ENCODE measurements around the gene NCR1. TPM values are rescaled to one million over a fixed set of nuclear protein-coding genes. Genes with fewer than 3 reads are reported as not detected.
"Not testable (repeated sequence)": the region's sequence is repeated elsewhere in the genome, so short reads cannot be mapped to it uniquely, and the experiment has no call there.

Gene NCR1, protein sequence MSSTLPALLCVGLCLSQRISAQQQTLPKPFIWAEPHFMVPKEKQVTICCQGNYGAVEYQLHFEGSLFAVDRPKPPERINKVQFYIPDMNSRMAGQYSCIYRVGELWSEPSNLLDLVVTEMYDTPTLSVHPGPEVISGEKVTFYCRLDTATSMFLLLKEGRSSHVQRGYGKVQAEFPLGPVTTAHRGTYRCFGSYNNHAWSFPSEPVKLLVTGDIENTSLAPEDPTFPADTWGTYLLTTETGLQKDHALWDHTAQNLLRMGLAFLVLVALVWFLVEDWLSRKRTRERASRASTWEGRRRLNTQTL
- total RNA-seq (not detected in 2 replicates), polyA plus RNA-seq (0.40 and 2.4 TPM in 2 replicates), polyA minus RNA-seq (0.86 and 3.0 TPM in 2 replicates)
- 0.09 TPM for total RNA-seq (2013)

DNA sequence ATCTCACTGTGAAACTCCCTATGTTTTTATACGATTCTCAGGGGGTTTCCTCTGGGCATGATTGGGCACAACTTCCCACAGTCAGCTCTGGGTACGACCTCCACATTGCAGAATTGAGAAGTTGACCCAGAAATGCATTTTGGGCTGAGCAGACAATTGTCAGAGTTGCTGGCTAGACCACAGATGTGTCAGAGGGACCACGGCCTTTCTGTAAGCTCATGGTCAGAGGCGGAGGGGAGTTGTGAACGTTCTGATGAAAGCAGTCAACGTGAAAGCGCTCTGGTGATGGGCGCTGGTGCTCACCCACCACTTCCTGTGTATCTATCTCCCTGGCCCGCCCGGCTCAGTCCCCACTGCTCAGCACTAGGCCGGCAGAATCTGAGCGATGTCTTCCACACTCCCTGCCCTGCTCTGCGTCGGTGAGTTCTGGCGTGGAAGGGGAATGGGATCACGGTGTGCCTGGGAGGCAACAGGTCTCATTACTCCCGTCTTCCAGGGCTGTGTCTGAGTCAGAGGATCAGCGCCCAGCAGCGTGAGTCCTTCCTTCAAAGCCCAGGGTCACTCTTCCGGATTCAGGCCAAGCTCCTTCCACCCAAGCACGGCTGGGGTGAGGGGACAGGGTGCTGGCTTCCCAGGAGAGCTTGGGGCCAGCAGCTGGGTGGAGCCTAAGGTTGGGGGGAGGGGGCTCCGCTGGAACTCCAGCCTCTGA, at the start of gene NCR1:
NCR1 (plus strand) TSS at position 346 of the 709 bp plus-strand sequence; CDS start at position 386, 40 bp downstream.
- no peaks in the 10 kb centered on the region for H3K9me3 Mint-ChIP-seq (ENCODE audit: insufficient read depth)
- H3K4me2 ChIP-seq (replicated peaks; ENCODE audit: low read depth, low read length, poor library complexity, severe bottlenecking), result peak within 1 kb of the TSS; percentile 38
- H4K20me1 ChIP-seq (ENCODE audit: control insufficient read depth, insufficient read depth, low read length, poor library complexity, severe bottlenecking), result no peaks in the 10 kb centered on the region
- 71% methylated on average over 18 of the region's 22 CpGs for WGBS (ENCODE audit: insufficient coverage)
- peak within 1 kb of the TSS in 1 of 5 experiments; percentile 46 for H3K4me3 ChIP-seq (ENCODE audit: control extremely low read depth in 1 of 5, extremely low read depth in 1 of 5, insufficient read depth in 1 of 5, low read depth in 2 of 5, low read length in 4 of 5)
- peaks cover 13% of the 10 kb centered on the region for H3K27me3 Mint-ChIP-seq
- H3K4me3 Mint-ChIP-seq, result no peak within 1 kb of the TSS
- H3K4me1 Mint-ChIP-seq, result no peaks in the 10 kb centered on the region
- no peak for ATAC-seq (ENCODE audit: low read depth)
- no peak within 1 kb of the TSS for H3K27ac Mint-ChIP-seq
- H3K9me3 ChIP-seq (ENCODE audit: control extremely low read depth in 1 of 3, control insufficient read depth in 2 of 3, insufficient read depth in 1 of 3, low read length in 2 of 3), result peaks cover 0 to 11% (median 0%) of the 10 kb centered on the region in 3 donors
- H3K36me3 ChIP-seq (replicated peaks in 1 of 2; ENCODE audit: control extremely low read depth in 1 of 2, control insufficient read depth in 1 of 2, extremely low read depth in 1 of 2, insufficient read depth in 2 of 2, low read length in 1 of 2), result no peaks in the 10 kb centered on the region
- H3K9ac ChIP-seq (ENCODE audit: low read length), result no peak within 1 kb of the TSS
- intact Hi-C loops (cut with micrococcal nuclease), result no loop called here
- DNase-seq, result no peak
- no peak within 1 kb of the TSS for H2AFZ ChIP-seq (ENCODE audit: insufficient read depth, low read depth, low read length, poor library complexity, severe bottlenecking)
- H3K27ac ChIP-seq (ENCODE audit: low read length in 2 of 2), result no peak within 1 kb of the TSS
- H3K4me1 ChIP-seq (ENCODE audit: control insufficient read depth in 2 of 2, insufficient read depth in 2 of 2, low read length in 2 of 2), result no peaks in the 10 kb centered on the region
- H3K79me2 ChIP-seq (ENCODE audit: control insufficient read depth, insufficient read depth, low read length), result no peaks in the 10 kb centered on the region
- peaks cover 0 to 7% (median 0%) of the 10 kb centered on the region in 4 experiments for H3K27me3 ChIP-seq (replicated peaks in 1 of 4; ENCODE audit: control extremely low read depth in 1 of 4, control insufficient read depth in 3 of 4, insufficient read depth in 4 of 4, low read length in 3 of 4)
- POLR2A ChIA-PET, result no interaction called here
- CTCF ChIA-PET, result no interaction called here
- TF ChIP-seq, protein P1, sequence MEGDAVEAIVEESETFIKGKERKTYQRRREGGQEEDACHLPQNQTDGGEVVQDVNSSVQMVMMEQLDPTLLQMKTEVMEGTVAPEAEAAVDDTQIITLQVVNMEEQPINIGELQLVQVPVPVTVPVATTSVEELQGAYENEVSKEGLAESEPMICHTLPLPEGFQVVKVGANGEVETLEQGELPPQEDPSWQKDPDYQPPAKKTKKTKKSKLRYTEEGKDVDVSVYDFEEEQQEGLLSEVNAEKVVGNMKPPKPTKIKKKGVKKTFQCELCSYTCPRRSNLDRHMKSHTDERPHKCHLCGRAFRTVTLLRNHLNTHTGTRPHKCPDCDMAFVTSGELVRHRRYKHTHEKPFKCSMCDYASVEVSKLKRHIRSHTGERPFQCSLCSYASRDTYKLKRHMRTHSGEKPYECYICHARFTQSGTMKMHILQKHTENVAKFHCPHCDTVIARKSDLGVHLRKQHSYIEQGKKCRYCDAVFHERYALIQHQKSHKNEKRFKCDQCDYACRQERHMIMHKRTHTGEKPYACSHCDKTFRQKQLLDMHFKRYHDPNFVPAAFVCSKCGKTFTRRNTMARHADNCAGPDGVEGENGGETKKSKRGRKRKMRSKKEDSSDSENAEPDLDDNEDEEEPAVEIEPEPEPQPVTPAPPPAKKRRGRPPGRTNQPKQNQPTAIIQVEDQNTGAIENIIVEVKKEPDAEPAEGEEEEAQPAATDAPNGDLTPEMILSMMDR (IDR thresholded peaks at IDR 0.05), result no peak
- no peak for TF ChIP-seq EZH2 (IDR thresholded peaks at IDR 0.05; ENCODE audit: borderline replicate concordance, insufficient read depth, low read depth, low read length, poor library complexity, severe bottlenecking)

DNA sequence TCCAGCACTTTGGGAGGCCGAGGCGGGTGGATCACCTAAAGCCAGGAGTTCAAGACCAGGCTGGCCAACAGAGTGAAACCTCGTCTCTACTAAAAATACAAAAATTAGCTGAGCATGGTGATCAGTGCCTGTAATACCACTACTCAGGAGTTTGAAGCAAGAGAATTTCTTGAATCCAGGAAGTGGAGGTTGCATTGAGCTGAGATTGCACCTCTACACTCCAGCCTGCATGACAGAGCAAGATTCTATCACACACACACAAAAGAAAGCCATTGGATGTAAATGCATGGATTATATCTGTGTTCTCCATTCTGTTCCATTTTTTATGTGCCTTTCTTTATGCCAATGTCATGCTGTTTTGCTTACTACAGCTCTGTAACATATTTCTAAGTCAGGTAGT, 47.5 kb upstream of the NCR1 start:
- peaks cover 23% of the 10 kb centered on the region for H3K27me3 Mint-ChIP-seq
- H3K79me2 ChIP-seq (ENCODE audit: control insufficient read depth, insufficient read depth, low read length); H3K27ac Mint-ChIP-seq; H3K4me1 Mint-ChIP-seq; H4K20me1 ChIP-seq (ENCODE audit: control insufficient read depth, insufficient read depth, low read length, poor library complexity, severe bottlenecking); H2AFZ ChIP-seq (ENCODE audit: insufficient read depth, low read depth, low read length, poor library complexity, severe bottlenecking); DNase-seq; ATAC-seq (ENCODE audit: low read depth); H3K36me3 ChIP-seq (replicated peaks in 1 of 2; ENCODE audit: control extremely low read depth in 1 of 2, control insufficient read depth in 1 of 2, extremely low read depth in 1 of 2, insufficient read depth in 2 of 2, low read length in 1 of 2); intact Hi-C loops (cut with micrococcal nuclease); CTCF ChIA-PET; H3K9me3 ChIP-seq (ENCODE audit: control extremely low read depth in 1 of 3, control insufficient read depth in 2 of 3, insufficient read depth in 1 of 3, low read length in 2 of 3); H3K4me2 ChIP-seq (replicated peaks; ENCODE audit: low read depth, low read length, poor library complexity, severe bottlenecking); H3K9ac ChIP-seq (ENCODE audit: low read length); H3K4me1 ChIP-seq (ENCODE audit: control insufficient read depth in 2 of 2, insufficient read depth in 2 of 2, low read length in 2 of 2); H3K27ac ChIP-seq (ENCODE audit: low read length in 2 of 2); H3K27me3 ChIP-seq (replicated peaks in 1 of 4; ENCODE audit: control extremely low read depth in 1 of 4, control insufficient read depth in 3 of 4, insufficient read depth in 4 of 4, low read length in 3 of 4); H3K9me3 Mint-ChIP-seq (ENCODE audit: insufficient read depth); POLR2A ChIA-PET; H3K4me3 ChIP-seq (ENCODE audit: control extremely low read depth in 1 of 5, extremely low read depth in 1 of 5, insufficient read depth in 1 of 5, low read depth in 2 of 5, low read length in 4 of 5); H3K4me3 Mint-ChIP-seq: not testable (repeated sequence)
- WGBS (ENCODE audit: insufficient coverage), result no CpG with 5 or more reads among the region's 3 CpGs

DNA sequence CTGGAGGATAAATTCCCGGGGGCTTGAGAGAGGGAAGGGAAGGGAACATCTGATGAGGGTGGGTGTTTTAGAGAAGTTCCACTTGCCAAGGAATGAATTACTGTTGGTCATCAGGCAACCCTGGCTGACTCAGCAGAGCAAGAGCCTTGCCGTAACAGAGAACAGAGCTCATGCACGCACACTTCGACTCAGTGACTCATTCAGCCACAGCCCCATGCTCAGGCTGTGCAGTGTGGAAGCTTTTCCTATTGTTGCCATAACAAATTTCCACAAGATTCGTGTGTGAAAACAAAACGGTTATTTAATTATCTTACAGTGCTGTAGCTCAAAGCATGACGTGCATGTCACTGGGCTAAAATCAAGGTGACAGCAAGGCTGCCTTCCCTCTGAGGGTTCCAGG, 46.5 kb upstream of the NCR1 start:
- DNase-seq; ATAC-seq (ENCODE audit: low read depth); H3K36me3 ChIP-seq (replicated peaks in 1 of 2; ENCODE audit: control extremely low read depth in 1 of 2, control insufficient read depth in 1 of 2, extremely low read depth in 1 of 2, insufficient read depth in 2 of 2, low read length in 1 of 2); H3K27me3 ChIP-seq (replicated peaks in 1 of 4; ENCODE audit: control extremely low read depth in 1 of 4, control insufficient read depth in 3 of 4, insufficient read depth in 4 of 4, low read length in 3 of 4); H3K9me3 ChIP-seq (ENCODE audit: control extremely low read depth in 1 of 3, control insufficient read depth in 2 of 3, insufficient read depth in 1 of 3, low read length in 2 of 3); H3K4me3 ChIP-seq (ENCODE audit: control extremely low read depth in 1 of 5, extremely low read depth in 1 of 5, insufficient read depth in 1 of 5, low read depth in 2 of 5, low read length in 4 of 5); H3K9ac ChIP-seq (ENCODE audit: low read length); H3K4me1 ChIP-seq (ENCODE audit: control insufficient read depth in 2 of 2, insufficient read depth in 2 of 2, low read length in 2 of 2); H3K4me2 ChIP-seq (replicated peaks; ENCODE audit: low read depth, low read length, poor library complexity, severe bottlenecking); intact Hi-C loops (cut with micrococcal nuclease); H3K4me3 Mint-ChIP-seq; H2AFZ ChIP-seq (ENCODE audit: insufficient read depth, low read depth, low read length, poor library complexity, severe bottlenecking); H3K79me2 ChIP-seq (ENCODE audit: control insufficient read depth, insufficient read depth, low read length); POLR2A ChIA-PET; H4K20me1 ChIP-seq (ENCODE audit: control insufficient read depth, insufficient read depth, low read length, poor library complexity, severe bottlenecking); H3K4me1 Mint-ChIP-seq; H3K9me3 Mint-ChIP-seq (ENCODE audit: insufficient read depth); CTCF ChIA-PET; H3K27ac ChIP-seq (ENCODE audit: low read length in 2 of 2); H3K27ac Mint-ChIP-seq: not testable (repeated sequence)
- peaks cover 22% of the 10 kb centered on the region for H3K27me3 Mint-ChIP-seq
- 88% methylated on average over 3 of the region's 7 CpGs for WGBS (ENCODE audit: insufficient coverage)

Measured in B cell (primary cell).